Measurements from ENCODE around the gene SPEG. TPM values are rescaled to one million over a fixed set of nuclear protein-coding genes. Genes with fewer than 3 reads are reported as not detected.

Gene SPEG
- total and polyA plus RNA-seq, 2 donors (not counting 3 experiments of a cell fraction or from before 2014, with no cell fraction given) = 0.84 to 3.5 TPM

- no peak overlapping the region for H3K4me2 ChIP-seq (ENCODE audit: insufficient read depth, low read length)
- ChIA-PET POLR2A (no interaction called here), CTCF (interaction anchor here (5.6 to 5.7 kb wide), 2 partner anchors 10 to 128 kb away, joined by 50 to 329 read pairs; partner anchors contain the start of gene DNPEP)
- dilution Hi-C loops (cut with MboI; ENCODE audit: extremely low pct_ligation_motif_present, low sequenced_read_pairs) = no loop called here
- H3K9me1 ChIP-seq (replicated peaks; ENCODE audit: control insufficient read depth, extremely low read depth, insufficient read depth, low read length) = no peaks in the 10 kb centered on the region
- FAIRE-seq = no peak
- H3K36me3 ChIP-seq (ENCODE audit: control insufficient read depth in 2 of 2, extremely low read depth in 1 of 2, insufficient read depth in 2 of 2, low read length in 2 of 2) = no peaks in the 10 kb centered on the region
- H3K9ac ChIP-seq (replicated peaks; ENCODE audit: extremely low read depth, insufficient read depth, low read length) = no peak overlapping the region
- no peak overlapping the region for H3K4me3 ChIP-seq (replicated peaks in 1 of 3; ENCODE audit: insufficient read depth in 1 of 3, low read depth in 1 of 3, low read length in 3 of 3)
- H3K9me3 ChIP-seq (replicated peaks; ENCODE audit: control insufficient read depth, insufficient read depth, low read length) = no peaks in the 10 kb centered on the region
- H3K27me3 ChIP-seq (ENCODE audit: control insufficient read depth in 2 of 2, insufficient read depth in 2 of 2, low read length in 2 of 2) = peaks cover 0 to 2% of the 10 kb centered on the region in 2 experiments
- H3K27ac ChIP-seq (ENCODE audit: insufficient read depth, low read depth, low read length) = no peak overlapping the region
- no peaks in the 10 kb centered on the region for H3K79me2 ChIP-seq (ENCODE audit: control insufficient read depth, insufficient read depth, low read length)
- intact Hi-C loops (cut with micrococcal nuclease) = no loop called here
- no peaks in the 10 kb centered on the region for H3K4me1 ChIP-seq (ENCODE audit: control insufficient read depth, extremely low read depth, insufficient read depth, low read length)
- no TSS peak for BruUV-seq (replicated peaks)
- H2AFZ ChIP-seq (ENCODE audit: low read depth, low read length) = no peak overlapping the region
- DNase-seq (ENCODE audit: low read depth, low spot score) = no peak
- TF ChIP-seq JUN (IDR thresholded peaks at IDR 0.05; ENCODE audit: borderline replicate concordance, insufficient read depth, insufficient read length, low read depth) = no peak
- TF ChIP-seq GATA2 (IDR thresholded peaks at IDR 0.05; ENCODE audit: insufficient read depth, insufficient read length, low read depth, low read length) = no peak
- TF ChIP-seq POLR2A (IDR thresholded peaks at IDR 0.05; ENCODE audit: low read depth, low read length) = no peak
- TF ChIP-seq EZH2 (IDR thresholded peaks at IDR 0.05; ENCODE audit: borderline replicate concordance, low read depth, low read length, severe bottlenecking) = no peak
- TF ChIP-seq, protein P1, sequence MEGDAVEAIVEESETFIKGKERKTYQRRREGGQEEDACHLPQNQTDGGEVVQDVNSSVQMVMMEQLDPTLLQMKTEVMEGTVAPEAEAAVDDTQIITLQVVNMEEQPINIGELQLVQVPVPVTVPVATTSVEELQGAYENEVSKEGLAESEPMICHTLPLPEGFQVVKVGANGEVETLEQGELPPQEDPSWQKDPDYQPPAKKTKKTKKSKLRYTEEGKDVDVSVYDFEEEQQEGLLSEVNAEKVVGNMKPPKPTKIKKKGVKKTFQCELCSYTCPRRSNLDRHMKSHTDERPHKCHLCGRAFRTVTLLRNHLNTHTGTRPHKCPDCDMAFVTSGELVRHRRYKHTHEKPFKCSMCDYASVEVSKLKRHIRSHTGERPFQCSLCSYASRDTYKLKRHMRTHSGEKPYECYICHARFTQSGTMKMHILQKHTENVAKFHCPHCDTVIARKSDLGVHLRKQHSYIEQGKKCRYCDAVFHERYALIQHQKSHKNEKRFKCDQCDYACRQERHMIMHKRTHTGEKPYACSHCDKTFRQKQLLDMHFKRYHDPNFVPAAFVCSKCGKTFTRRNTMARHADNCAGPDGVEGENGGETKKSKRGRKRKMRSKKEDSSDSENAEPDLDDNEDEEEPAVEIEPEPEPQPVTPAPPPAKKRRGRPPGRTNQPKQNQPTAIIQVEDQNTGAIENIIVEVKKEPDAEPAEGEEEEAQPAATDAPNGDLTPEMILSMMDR (IDR thresholded peaks at IDR 0.05; ENCODE audit: extremely low read depth in 1 of 2, insufficient read depth in 1 of 2, low read depth in 1 of 2, low read length in 2 of 2) = no peak
- TF ChIP-seq MYC (IDR thresholded peaks at IDR 0.05; ENCODE audit: low read depth, low read length) = no peak
- no peak for TF ChIP-seq FOS (IDR thresholded peaks at IDR 0.05; ENCODE audit: borderline replicate concordance, insufficient read depth, low read length)
- TF ChIP-seq, protein P2, sequence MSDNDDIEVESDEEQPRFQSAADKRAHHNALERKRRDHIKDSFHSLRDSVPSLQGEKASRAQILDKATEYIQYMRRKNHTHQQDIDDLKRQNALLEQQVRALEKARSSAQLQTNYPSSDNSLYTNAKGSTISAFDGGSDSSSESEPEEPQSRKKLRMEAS (IDR thresholded peaks at IDR 0.05; ENCODE audit: insufficient read depth, insufficient read length) = no peak
- TF ChIP-seq POLR2AphosphoS5 (IDR thresholded peaks at IDR 0.05; ENCODE audit: insufficient read depth, low read depth, low read length) = no peak
- H4K20me1 ChIP-seq (replicated peaks; ENCODE audit: control insufficient read depth, extremely low read depth, insufficient read depth, low read length) = no peaks in the 10 kb centered on the region
These were observed 34.1 kb upstream of the SPEG start for GRCh38 chr2:219400562-219400961.
